Measurements from ENCODE around the gene MAP2K2.

MAP2K2 gene

GRCh38 chr19:4115818-4116385 lies 8.0 kb downstream of the MAP2K2 start:
- H3K4me3 ChIP-seq (ENCODE audit: control insufficient read depth, low read depth, low read length), result no peak overlapping the region
- no peak for TF ChIP-seq CTCF (conservative IDR thresholded peaks at IDR 0.05; ENCODE audit: control insufficient read depth, insufficient read depth, low read depth, low read length)
- no peak for DNase-seq (ENCODE audit: low read depth)

GRCh38 chr19:4115050-4115817 lies 8.7 kb downstream of the MAP2K2 start:
- H3K4me3 ChIP-seq (ENCODE audit: control insufficient read depth, low read depth, low read length), result no peak overlapping the region
- no peak for DNase-seq (ENCODE audit: low read depth)
- TF ChIP-seq CTCF (conservative IDR thresholded peaks at IDR 0.05; ENCODE audit: control insufficient read depth, insufficient read depth, low read depth, low read length), result no peak

- H3K4me3 ChIP-seq (ENCODE audit: control insufficient read depth, low read depth, low read length), result no peak overlapping the region
- no peak for TF ChIP-seq CTCF (conservative IDR thresholded peaks at IDR 0.05; ENCODE audit: control insufficient read depth, insufficient read depth, low read depth, low read length)
- no peak for DNase-seq (ENCODE audit: low read depth)
Observed at GRCh38 chr19:4114181-4114580, 9.7 kb downstream of the MAP2K2 start.

- TF ChIP-seq CTCF (conservative IDR thresholded peaks at IDR 0.05; ENCODE audit: control insufficient read depth, insufficient read depth, low read depth, low read length), result no peak
- DNase-seq (ENCODE audit: low read depth), result no peak
- H3K4me3 ChIP-seq (ENCODE audit: control insufficient read depth, low read depth, low read length), result no peak overlapping the region
Observed at GRCh38 chr19:4113398-4114088, 10.4 kb downstream of the MAP2K2 start.

- TF ChIP-seq CTCF (conservative IDR thresholded peaks at IDR 0.05; ENCODE audit: control insufficient read depth, insufficient read depth, low read depth, low read length), result no peak
- no peak for DNase-seq (ENCODE audit: low read depth)
Observed at GRCh38 chr19:4112367-4112766, 11.6 kb downstream of the MAP2K2 start.

GRCh38 chr19:4109626-4109945 lies 14.3 kb downstream of the MAP2K2 start:
- H3K4me3 ChIP-seq (ENCODE audit: control insufficient read depth, low read depth, low read length), result no peak overlapping the region

More at GRCh38 chr19:4112367-4112766, 11.6 kb downstream of the MAP2K2 start:
- no peak overlapping the region for H3K4me3 ChIP-seq (ENCODE audit: control insufficient read depth, low read depth, low read length)

More at GRCh38 chr19:4109626-4109945, 14.3 kb downstream of the MAP2K2 start:
- no peak for DNase-seq (ENCODE audit: low read depth)
- TF ChIP-seq CTCF (conservative IDR thresholded peaks at IDR 0.05; ENCODE audit: control insufficient read depth, insufficient read depth, low read depth, low read length), result no peak

All from fibroblast of mammary gland (primary cell).